HG02588 (cell line): ENCODE data around the gene ENTR1.

Experiments used
- ATAC-seq: cut with Tn5 transposase; IDR thresholded peaks from one replicate; pipeline ENCODE4 v1.9.1; 2021; ENCODE audit warnings: mild to moderate bottlenecking, moderate library complexity; ENCODE audit not compliant: unreplicated experiment

The ENTR1 gene

DNA sequence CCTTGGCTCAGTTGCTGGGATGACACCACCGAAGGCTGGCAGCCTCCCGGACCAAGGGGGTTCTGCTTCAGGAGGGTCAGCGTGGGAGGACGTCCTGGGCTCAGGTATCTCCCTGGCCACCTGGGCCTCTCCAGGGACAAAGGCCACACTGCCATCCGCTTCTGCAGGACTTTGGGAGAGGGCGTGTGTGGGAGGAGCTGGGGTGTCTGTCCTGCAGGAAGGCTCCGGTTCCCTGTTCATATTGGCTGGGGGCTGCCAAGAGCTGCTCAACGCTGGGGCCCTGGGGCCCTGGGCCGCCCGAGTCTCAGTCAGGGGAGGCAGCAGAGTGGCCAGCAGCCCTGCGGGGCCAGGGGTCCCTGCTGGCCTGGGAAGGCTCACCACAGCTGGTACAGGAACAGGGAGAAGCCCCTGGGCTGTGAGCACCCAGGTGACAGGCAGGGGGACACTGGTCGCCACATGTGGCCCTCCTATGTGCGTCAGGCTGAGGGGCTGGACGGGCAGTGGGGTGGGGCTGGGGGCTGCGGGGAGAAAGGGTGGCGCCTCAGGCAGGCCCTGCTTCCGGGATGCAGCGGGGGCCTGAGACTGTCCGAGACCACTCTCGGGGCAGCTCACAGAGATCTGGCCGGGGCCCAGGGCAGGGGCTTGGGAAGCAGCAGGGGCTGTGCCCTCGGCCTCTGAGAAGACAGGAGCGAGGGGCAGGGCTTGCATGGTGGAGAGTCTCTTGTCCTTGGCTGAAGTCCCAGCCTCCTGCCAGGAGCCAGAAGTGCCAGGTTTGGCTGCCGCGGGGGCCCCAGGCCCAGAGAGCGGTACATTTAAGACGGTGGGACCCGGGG lies 32.0 kb downstream of the ENTR1 start:
- ATAC-seq, result no peak

GRCh38 chr9:136377341-136378169 lies 32.9 kb downstream of the ENTR1 start:
- no peak for ATAC-seq

- no peak for ATAC-seq
Observed at GRCh38 chr9:136376457-136376856, 34.0 kb downstream of the ENTR1 start.

- ATAC-seq, result no peak
Observed at GRCh38 chr9:136375096-136375495, 35.3 kb downstream of the ENTR1 start.

- ATAC-seq, result no peak
Observed at GRCh38 chr9:136374183-136374575, 36.2 kb downstream of the ENTR1 start.

DNA sequence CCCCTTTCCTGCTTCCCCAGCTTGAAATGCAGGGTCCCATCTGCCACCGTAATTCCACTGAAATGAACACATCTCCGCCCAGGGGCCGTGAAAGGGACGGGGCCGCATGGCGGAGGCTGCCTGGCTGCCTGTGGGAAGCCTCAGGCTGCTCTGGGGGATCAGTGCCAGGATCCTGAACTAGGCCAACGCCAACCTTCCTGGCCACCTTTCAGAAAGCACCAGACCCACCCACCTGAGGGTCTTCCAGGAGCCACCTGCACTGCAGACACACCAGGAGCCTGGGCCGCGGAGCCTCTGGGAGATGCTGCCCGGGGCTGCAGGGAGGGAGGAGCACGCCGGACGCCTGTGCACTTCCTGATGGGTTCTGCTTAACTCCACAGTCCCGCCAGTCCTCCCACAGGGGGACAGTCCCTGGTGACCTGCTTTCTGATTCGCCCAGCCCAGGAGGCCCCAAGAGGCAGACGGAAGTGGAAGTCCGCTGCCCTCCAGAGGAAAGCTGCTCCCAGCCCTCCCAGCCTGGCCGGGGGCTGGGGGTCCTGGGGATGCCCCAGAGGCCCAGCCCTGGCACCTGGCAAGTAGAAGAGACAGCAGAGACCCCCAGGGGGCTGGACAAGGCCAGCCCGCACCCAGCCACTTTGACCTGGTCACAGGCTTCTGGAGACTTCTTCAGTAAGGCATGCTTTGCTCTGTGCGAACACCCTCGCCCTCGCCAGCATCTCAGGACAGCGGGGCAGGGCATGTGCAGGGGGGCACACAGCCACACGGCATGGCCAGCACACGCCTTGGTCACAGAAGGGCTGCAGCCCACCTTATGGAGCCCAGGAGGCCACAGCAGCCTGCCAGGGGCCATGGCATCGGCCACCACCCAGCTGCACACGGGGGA lies 36.9 kb downstream of the ENTR1 start, which contains the start of gene CARD9:
Gene CARD9, minus strand, starts transcription at position 370 of the 883 bp plus-strand sequence. CDS start 1,591 bp downstream, outside the sequence.
- ATAC-seq, result no peak

DNA sequence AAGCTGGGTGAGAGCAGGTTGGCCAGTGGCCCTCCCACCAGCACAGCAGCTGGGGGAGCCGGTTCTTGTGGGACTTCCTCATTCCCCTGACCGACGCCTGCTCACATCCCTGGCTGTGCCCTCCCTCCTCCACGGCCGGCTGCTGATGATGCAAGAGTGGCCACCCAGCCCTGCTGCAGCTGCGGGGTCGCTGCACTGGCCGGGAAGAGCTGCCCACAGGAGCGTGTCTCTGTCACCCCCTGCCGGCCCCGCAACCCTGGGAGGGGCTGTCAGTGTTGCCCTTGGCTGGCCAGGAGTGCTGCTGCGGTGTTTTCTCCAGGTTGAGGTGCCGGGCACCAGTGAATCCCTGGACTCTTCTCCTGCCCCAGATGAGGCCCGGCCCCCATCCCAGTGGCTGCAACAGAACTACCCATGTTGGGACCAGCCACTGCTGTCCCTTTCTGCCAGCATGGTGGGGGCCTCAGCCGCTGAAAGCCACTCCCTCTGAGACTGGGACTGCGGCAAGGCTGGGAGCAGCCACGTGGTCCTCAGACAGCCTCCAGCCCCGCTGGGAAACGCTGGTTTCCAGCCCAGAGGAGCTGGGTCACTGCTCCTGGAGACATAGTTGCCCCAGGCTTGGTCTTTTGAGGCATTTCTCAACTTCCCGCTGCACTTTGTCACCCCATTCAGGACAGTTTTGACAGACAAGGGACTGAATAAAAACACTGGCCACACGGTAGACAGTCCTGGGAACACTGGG lies 37.7 kb downstream of the ENTR1 start:
- ATAC-seq, result no peak

- no peak for ATAC-seq
Observed at GRCh38 chr9:136372006-136372405, 38.4 kb downstream of the ENTR1 start.

GRCh38 chr9:136371533-136371880 lies 38.9 kb downstream of the ENTR1 start:
- no peak for ATAC-seq

DNA sequence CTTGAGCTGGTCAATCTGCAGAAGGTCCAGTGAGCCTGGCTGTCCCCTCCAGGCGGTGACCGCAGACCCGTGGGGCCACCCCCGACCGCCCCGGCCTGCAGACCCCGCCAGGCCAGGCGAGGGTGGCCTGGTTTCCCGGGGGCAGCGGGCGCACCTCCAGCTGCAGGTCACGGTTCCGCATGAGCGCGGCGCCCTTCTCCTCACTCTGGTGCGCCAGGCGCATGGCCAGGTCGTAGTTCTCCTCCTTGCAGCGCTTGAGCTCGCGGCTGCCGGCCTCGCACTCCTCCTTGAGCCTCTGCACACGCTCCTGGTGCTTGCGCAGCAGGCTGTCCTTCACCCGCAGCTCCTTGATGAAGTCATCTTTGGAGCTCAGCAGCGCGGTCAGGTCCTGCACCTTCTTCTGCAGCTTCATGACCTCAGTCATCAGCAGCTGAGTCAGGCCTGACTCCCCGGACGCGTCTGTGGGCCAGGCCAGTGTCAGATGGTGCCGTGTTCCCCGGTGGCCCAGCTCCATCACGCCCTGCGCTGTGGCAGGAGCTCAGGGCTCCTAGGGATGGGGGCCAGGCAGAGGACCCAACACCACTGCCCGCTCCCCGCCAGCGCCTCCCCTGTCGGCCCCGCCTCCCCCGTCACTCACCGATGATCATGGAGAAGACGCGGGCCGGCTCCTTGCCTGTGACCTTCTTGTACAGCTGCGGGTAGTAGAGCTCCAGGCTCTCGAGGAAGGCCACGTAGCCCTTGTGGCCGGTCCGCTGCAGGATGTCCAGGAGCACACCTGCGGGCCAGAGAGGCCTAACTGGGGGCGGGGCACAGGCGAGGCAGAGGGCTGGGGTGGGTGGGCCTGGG lies 39.5 kb downstream of the ENTR1 start:
- ATAC-seq, result no peak

GRCh38 chr9:136370037-136370436 lies 40.4 kb downstream of the ENTR1 start:
- no peak for ATAC-seq

DNA sequence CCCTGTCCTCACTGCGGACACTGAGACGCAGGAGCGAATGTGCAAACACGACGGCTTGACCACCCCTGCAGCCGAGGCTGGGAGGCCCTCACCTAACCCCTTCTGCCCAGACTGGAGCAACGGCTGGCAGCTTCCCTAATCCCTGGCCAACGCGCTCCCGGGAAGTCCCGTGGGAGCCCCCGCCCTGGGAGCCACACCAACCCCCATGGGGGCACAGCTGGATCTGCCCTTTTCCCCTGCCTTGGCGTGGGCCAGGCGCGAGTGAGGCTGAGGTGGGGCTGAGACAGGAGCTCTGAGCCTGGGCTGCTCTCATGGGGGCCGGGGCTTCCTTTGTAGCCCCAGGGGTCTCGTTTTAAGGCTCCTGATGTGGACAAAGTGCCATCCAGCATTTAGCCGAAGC lies 42.2 kb downstream of the ENTR1 start:
- ATAC-seq, result no peak

GRCh38 chr9:136367296-136368145 lies 42.9 kb downstream of the ENTR1 start:
- no peak for ATAC-seq

- ATAC-seq, result no peak
Observed at GRCh38 chr9:136366826-136367225, 43.6 kb downstream of the ENTR1 start.

DNA sequence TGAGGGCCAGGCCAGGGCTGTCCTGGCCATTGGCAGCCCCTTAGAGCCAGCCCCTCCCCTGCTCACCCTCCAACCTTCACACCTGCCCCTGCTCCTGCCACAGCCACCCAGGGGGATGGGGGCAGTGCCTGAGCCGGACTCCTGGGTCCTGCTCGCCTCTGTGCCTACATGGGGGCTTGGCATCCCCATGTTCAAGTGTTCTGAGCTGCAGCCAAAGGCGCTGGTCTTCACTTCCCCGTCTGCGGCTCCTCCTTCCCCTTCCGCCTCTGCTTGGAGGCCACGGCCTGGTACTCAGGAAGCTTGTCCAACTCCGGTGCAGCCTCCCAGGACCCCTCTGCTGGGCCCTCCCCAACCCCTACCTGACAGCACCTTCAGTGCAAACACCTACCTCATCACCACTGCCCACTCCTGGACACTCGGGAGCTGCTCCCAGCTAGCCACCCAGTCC lies 44.6 kb downstream of the ENTR1 start:
- no peak for ATAC-seq

GRCh38 chr9:136364942-136365774 lies 45.3 kb downstream of the ENTR1 start:
- ATAC-seq, result no peak

DNA sequence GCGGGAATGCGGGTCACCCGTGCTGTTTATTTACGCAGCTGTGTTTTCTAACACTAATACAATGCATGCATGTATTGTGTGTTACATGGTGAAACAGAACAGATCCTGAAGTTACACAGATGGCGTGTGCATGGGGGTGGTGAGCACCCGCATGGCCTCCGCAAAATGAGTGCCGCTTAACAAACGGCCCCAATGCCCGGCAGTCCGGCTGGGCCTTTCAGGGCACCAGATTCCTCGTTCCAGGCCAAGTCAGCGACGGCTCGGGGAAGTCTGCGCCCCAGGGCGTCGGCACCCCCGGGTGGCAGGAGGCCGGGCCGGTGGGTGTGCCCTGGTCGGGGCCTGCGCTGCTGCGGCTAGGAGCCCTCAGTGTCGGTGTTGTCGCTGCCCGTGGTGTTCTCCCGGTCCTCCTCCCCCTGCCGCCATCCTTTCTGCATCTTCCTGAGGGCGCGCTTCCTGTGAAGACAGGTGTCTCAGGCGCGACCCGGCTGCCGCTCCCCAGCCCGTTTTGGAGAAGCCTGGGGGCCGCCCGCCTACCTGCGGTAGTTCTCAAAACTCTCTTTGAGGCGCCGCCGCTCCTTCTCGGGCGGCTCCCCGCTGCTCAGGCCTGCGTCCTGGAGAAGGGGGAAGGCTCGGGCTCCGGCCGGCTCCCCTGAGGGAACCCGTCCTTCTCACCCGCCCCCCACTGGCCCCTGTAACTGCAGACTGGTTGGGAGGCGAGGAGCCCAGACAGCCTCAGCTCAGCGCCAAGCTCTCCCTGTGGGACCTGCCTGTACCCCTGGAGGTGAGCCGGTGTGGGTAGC lies 46.3 kb downstream of the ENTR1 start:
- ATAC-seq, result no peak
